Liver (tissue), 9 donors: ENCODE data around the gene ARHGAP1. TPM values are rescaled to one million over a fixed set of nuclear protein-coding genes. Genes with fewer than 3 reads are reported as not detected.
A peak's percentile ranks its signal among the peaks of the same experiment; 100 is the strongest.

ENCODE experiments used
- DNase-seq: peaks from one replicate; pipeline ENCODE4 v3.0.0-alpha.2; 2017; ENCODE audit warnings: low spot score
- H3K27ac ChIP-seq, 2 donors: one replicate each; pipeline ENCODE4 v1.7.0; 2013; ENCODE audit warnings: inconsistent platforms in 2 of 2, low read length in 2 of 2, control low read depth in 1 of 2, low read depth in 1 of 2, mild to moderate bottlenecking in 1 of 2
- H3K27me3 ChIP-seq, 4 donors: one replicate each; pipeline versions ENCODE4 v1.6.1 to v1.7.0; 2013; ENCODE audit warnings: low read length in 3 of 4, inconsistent platforms in 1 of 4, mild to moderate bottlenecking in 1 of 4, moderate library complexity in 1 of 4; ENCODE audit not compliant: control insufficient read depth in 4 of 4, insufficient read depth in 4 of 4
- H3K36me3 ChIP-seq, 4 donors: one replicate each; pipeline versions ENCODE4 v1.6.1 to v1.7.0; 2013; ENCODE audit warnings: low read length in 3 of 4, mild to moderate bottlenecking in 3 of 4, low read depth in 1 of 4, moderate library complexity in 1 of 4; ENCODE audit not compliant: control insufficient read depth in 4 of 4, insufficient read depth in 3 of 4
- H3K4me1 ChIP-seq, 4 donors: one replicate each; pipeline versions ENCODE4 v1.6.1 to v1.7.0; 2013; ENCODE audit warnings: low read length in 3 of 4, mild to moderate bottlenecking in 3 of 4, moderate library complexity in 1 of 4; ENCODE audit not compliant: control insufficient read depth in 4 of 4, insufficient read depth in 4 of 4
- H3K4me3 ChIP-seq, 3 donors: one replicate each; pipeline versions ENCODE4 v1.6.1 to v1.7.0; 2013; ENCODE audit warnings: low read length in 3 of 3, control low read depth in 1 of 3, low read depth in 1 of 3, mild to moderate bottlenecking in 1 of 3
- H3K9ac ChIP-seq, 2 donors: one replicate each; pipeline ENCODE4 v1.7.0; 2013; ENCODE audit warnings: low read length in 2 of 2, mild to moderate bottlenecking in 2 of 2, moderate library complexity in 2 of 2, control low read depth in 1 of 2, low read depth in 1 of 2
- H3K9me3 ChIP-seq, 4 donors: one replicate each; pipeline versions ENCODE4 v1.6.1 to v1.7.0; 2013; ENCODE audit warnings: low read length in 3 of 4; ENCODE audit not compliant: control insufficient read depth in 4 of 4
- ATF3 ChIP-seq: IDR thresholded peaks from 2 replicates; pipeline ENCODE4 v1.6.1; 2016; ENCODE audit warnings: antibody characterized with exemption
- CTCF ChIP-seq: fragments of 150-350 bp; IDR thresholded peaks from 2 replicates; pipeline ENCODE4 v1.5.1; 2017; ENCODE audit warnings: improper control_type of control experiment, low read depth, low read length; ENCODE audit not compliant: missing input control
- JUND ChIP-seq, 2 donors: IDR thresholded peaks; 2 replicates each; pipeline ENCODE4 v1.6.1; 2016; ENCODE audit warnings: antibody characterized with exemption in 2 of 2
- RAD21 ChIP-seq, 2 donors: IDR thresholded peaks; 2 replicates each; pipeline ENCODE4 v1.6.1; 2016; ENCODE audit warnings: antibody characterized with exemption in 2 of 2, mild to moderate bottlenecking in 2 of 2
- REST ChIP-seq: IDR thresholded peaks from 2 replicates; pipeline ENCODE4 v1.6.1; 2016; ENCODE audit warnings: antibody characterized with exemption, mild to moderate bottlenecking
- RXRA ChIP-seq, 2 donors: IDR thresholded peaks; 2 replicates each; pipeline ENCODE4 v1.6.1; 2017 to 2018; ENCODE audit warnings: antibody characterized with exemption in 2 of 2, mild to moderate bottlenecking in 1 of 2
- SP1 ChIP-seq: IDR thresholded peaks from 2 replicates; pipeline ENCODE4 v1.6.1; 2018; ENCODE audit warnings: antibody characterized with exemption, mild to moderate bottlenecking
- TAF1 ChIP-seq: conservative IDR thresholded peaks from 2 replicates; pipeline ENCODE4 v1.6.1; 2016; ENCODE audit warnings: antibody characterized with exemption, mild to moderate bottlenecking
- WGBS: extraction: QIAGEN DNeasy Blood & Tissue Kit; methylation state at CpG from one replicate; pipeline ENCODE4 v1.1.7; 2013; 5-methylcytosine and 5-hydroxymethylcytosine counted together
- polyA plus RNA-seq, 2 donors: library from polyadenylated mRNA; stranded (reverse) in 1 of 2; unstranded in 1 of 2; fragments of 200-250 nt in 1 of 2; fragments of >200 nt in 1 of 2; fragmentation: Nextera tagmentation in 1 of 2; extraction: Ambion mirVana in 1 of 2; gene quantifications; one replicate each; pipeline versions ENCODE4 v1.2.1 to v1.2.3, GENCODE V29; 2013 to 2015
- total RNA-seq, 2 donors: library from RNA; depleted of rRNA; stranded (reverse); fragments of >200 nt; gene quantifications; one replicate each; pipeline ENCODE4 v1.2.3, GENCODE V29; 2014
- donor health status: healthy.
- donor health status: healthy.
- donor health status: healthy.
- donor health status: healthy.
- donor health status: healthy.

ARHGAP1 gene
- total and polyA plus RNA-seq, 4 donors: 10.9 to 21.9 (median 20.1) TPM

- Histone ChIP-seq H3K9ac (no peak overlapping the region), H3K9me3 (no peaks in the 10 kb centered on the region)
Observed at GRCh38 chr11:46674463-46675287, 25.7 kb downstream of the ARHGAP1 start.

More at GRCh38 chr11:46674463-46675287, 25.7 kb downstream of the ARHGAP1 start:
- Histone ChIP-seq H3K36me3 (peaks cover 24 to 48% (median 35%) of the 10 kb centered on the region in 4 donors), H3K27ac (peak overlapping the region; percentile 86 to 97), H3K4me1 (peaks cover 18 to 42% (median 21%) of the 10 kb centered on the region in 4 donors), H3K4me3 (no peak overlapping the region), H3K27me3 (no peaks in the 10 kb centered on the region)
- no peak for TF ChIP-seq SP1
- no peak for TF ChIP-seq TAF1
- TF ChIP-seq REST: peak; percentile 67
- TF ChIP-seq RXRA (IDR thresholded peaks at IDR 0.05): no peak
- no peak for TF ChIP-seq RAD21 (IDR thresholded peaks at IDR 0.05)
- no peak for TF ChIP-seq JUND (IDR thresholded peaks at IDR 0.05)
- no peak for TF ChIP-seq ATF3
- no peak for TF ChIP-seq CTCF
- no peak for DNase-seq
- 48% methylated on average over 12 of the region's 12 CpGs for WGBS
